ENCODE results near the gene GRPEL1.
"Not testable (repeated sequence)": the region's sequence is repeated elsewhere in the genome, so short reads cannot be mapped to it uniquely, and the experiment has no call there.

Gene GRPEL1

GRCh38 chr4:7089213-7089986 is 21.5 kb upstream of the GRPEL1 start:
- H3K9me3 ChIP-seq (ENCODE audit: control insufficient read depth, insufficient read depth, low read length): peaks cover 16% of the 10 kb centered on the region
- H3K36me3 ChIP-seq (ENCODE audit: control insufficient read depth, insufficient read depth, low read length): no peaks in the 10 kb centered on the region
- no peak overlapping the region for H3K27ac ChIP-seq (ENCODE audit: low read depth, low read length)
- peaks cover 78% of the 10 kb centered on the region for H3K27me3 ChIP-seq (ENCODE audit: control insufficient read depth, insufficient read depth, low read length)
- no peak overlapping the region for H3K9ac ChIP-seq (ENCODE audit: low read depth, low read length)
- no peaks in the 10 kb centered on the region for H3K4me1 ChIP-seq (ENCODE audit: control insufficient read depth, insufficient read depth, low read length)
- no peak overlapping the region for H3K4me3 ChIP-seq (ENCODE audit: low read depth, low read length)

- H3K9me3 ChIP-seq (ENCODE audit: control insufficient read depth, insufficient read depth, low read length): peaks cover 16% of the 10 kb centered on the region
- H3K36me3 ChIP-seq (ENCODE audit: control insufficient read depth, insufficient read depth, low read length): no peaks in the 10 kb centered on the region
- H3K4me1 ChIP-seq (ENCODE audit: control insufficient read depth, insufficient read depth, low read length): no peaks in the 10 kb centered on the region
- H3K9ac ChIP-seq (ENCODE audit: low read depth, low read length): no peak overlapping the region
- H3K4me3 ChIP-seq (ENCODE audit: low read depth, low read length): no peak overlapping the region
- H3K27ac ChIP-seq (ENCODE audit: low read depth, low read length): no peak overlapping the region
- H3K27me3 ChIP-seq (ENCODE audit: control insufficient read depth, insufficient read depth, low read length): peaks cover 69% of the 10 kb centered on the region
Observed at GRCh38 chr4:7087036-7087435, 19.2 kb upstream of the GRPEL1 start.

GRCh38 chr4:7086384-7086783 is 18.5 kb upstream of the GRPEL1 start:
- Histone ChIP-seq H3K9ac (ENCODE audit: low read depth, low read length) (no peak overlapping the region), H3K36me3 (ENCODE audit: control insufficient read depth, insufficient read depth, low read length) (no peaks in the 10 kb centered on the region), H3K4me3 (ENCODE audit: low read depth, low read length) (no peak overlapping the region), H3K27me3 (ENCODE audit: control insufficient read depth, insufficient read depth, low read length) (peaks cover 63% of the 10 kb centered on the region), H3K4me1 (ENCODE audit: control insufficient read depth, insufficient read depth, low read length) (no peaks in the 10 kb centered on the region), H3K9me3 (ENCODE audit: control insufficient read depth, insufficient read depth, low read length) (peaks cover 16% of the 10 kb centered on the region), H3K27ac (ENCODE audit: low read depth, low read length) (no peak overlapping the region)

GRCh38 chr4:7084564-7084961 is 16.7 kb upstream of the GRPEL1 start:
- H3K9me3 ChIP-seq (ENCODE audit: control insufficient read depth, insufficient read depth, low read length): peaks cover 16% of the 10 kb centered on the region
- H3K4me3 ChIP-seq (ENCODE audit: low read depth, low read length); H3K9ac ChIP-seq (ENCODE audit: low read depth, low read length); H3K27ac ChIP-seq (ENCODE audit: low read depth, low read length); H3K4me1 ChIP-seq (ENCODE audit: control insufficient read depth, insufficient read depth, low read length); H3K36me3 ChIP-seq (ENCODE audit: control insufficient read depth, insufficient read depth, low read length): not testable (repeated sequence)
- peaks cover 47% of the 10 kb centered on the region for H3K27me3 ChIP-seq (ENCODE audit: control insufficient read depth, insufficient read depth, low read length)

GRCh38 chr4:7083597-7084563 is 16.0 kb upstream of the GRPEL1 start:
- Histone ChIP-seq H3K4me1 (ENCODE audit: control insufficient read depth, insufficient read depth, low read length) (no peaks in the 10 kb centered on the region), H3K4me3 (ENCODE audit: low read depth, low read length) (no peak overlapping the region), H3K27me3 (ENCODE audit: control insufficient read depth, insufficient read depth, low read length) (peaks cover 40% of the 10 kb centered on the region), H3K27ac (ENCODE audit: low read depth, low read length) (no peak overlapping the region), H3K9ac (ENCODE audit: low read depth, low read length) (no peak overlapping the region), H3K9me3 (ENCODE audit: control insufficient read depth, insufficient read depth, low read length) (peaks cover 16% of the 10 kb centered on the region), H3K36me3 (ENCODE audit: control insufficient read depth, insufficient read depth, low read length) (no peaks in the 10 kb centered on the region)

- H3K9ac ChIP-seq (ENCODE audit: low read depth, low read length); H3K36me3 ChIP-seq (ENCODE audit: control insufficient read depth, insufficient read depth, low read length); H3K27ac ChIP-seq (ENCODE audit: low read depth, low read length); H3K4me1 ChIP-seq (ENCODE audit: control insufficient read depth, insufficient read depth, low read length); H3K4me3 ChIP-seq (ENCODE audit: low read depth, low read length); H3K9me3 ChIP-seq (ENCODE audit: control insufficient read depth, insufficient read depth, low read length): not testable (repeated sequence)
- H3K27me3 ChIP-seq (ENCODE audit: control insufficient read depth, insufficient read depth, low read length): peaks cover 16% of the 10 kb centered on the region
Observed at GRCh38 chr4:7079909-7080308, 12.0 kb upstream of the GRPEL1 start.

- not testable (repeated sequence) for H3K4me3 ChIP-seq (ENCODE audit: low read depth, low read length); H3K27ac ChIP-seq (ENCODE audit: low read depth, low read length); H3K4me1 ChIP-seq (ENCODE audit: control insufficient read depth, insufficient read depth, low read length); H3K9ac ChIP-seq (ENCODE audit: low read depth, low read length); H3K9me3 ChIP-seq (ENCODE audit: control insufficient read depth, insufficient read depth, low read length); H3K36me3 ChIP-seq (ENCODE audit: control insufficient read depth, insufficient read depth, low read length)
- H3K27me3 ChIP-seq (ENCODE audit: control insufficient read depth, insufficient read depth, low read length): peaks cover 13% of the 10 kb centered on the region
Observed at GRCh38 chr4:7079483-7079882, 11.6 kb upstream of the GRPEL1 start.

- H3K27me3 ChIP-seq (ENCODE audit: control insufficient read depth, insufficient read depth, low read length): peaks cover 1% of the 10 kb centered on the region; the same call in 1 of the 2 replicates
- H3K27ac ChIP-seq (ENCODE audit: low read depth, low read length): no peak overlapping the region
- no peaks in the 10 kb centered on the region for H3K9me3 ChIP-seq (ENCODE audit: control insufficient read depth, insufficient read depth, low read length)
- H3K36me3 ChIP-seq (ENCODE audit: control insufficient read depth, insufficient read depth, low read length): no peaks in the 10 kb centered on the region
- no peak overlapping the region for H3K9ac ChIP-seq (ENCODE audit: low read depth, low read length)
- H3K4me3 ChIP-seq (ENCODE audit: low read depth, low read length): no peak overlapping the region
- no peaks in the 10 kb centered on the region for H3K4me1 ChIP-seq (ENCODE audit: control insufficient read depth, insufficient read depth, low read length)
Observed at GRCh38 chr4:7078025-7078424, 10.2 kb upstream of the GRPEL1 start.

GRCh38 chr4:7077371-7077770 is 9.5 kb upstream of the GRPEL1 start:
- Histone ChIP-seq H3K4me1 (ENCODE audit: control insufficient read depth, insufficient read depth, low read length) (no peaks in the 10 kb centered on the region), H3K27me3 (ENCODE audit: control insufficient read depth, insufficient read depth, low read length) (no peaks in the 10 kb centered on the region), H3K4me3 (ENCODE audit: low read depth, low read length) (no peak overlapping the region), H3K36me3 (ENCODE audit: control insufficient read depth, insufficient read depth, low read length) (no peaks in the 10 kb centered on the region), H3K9me3 (ENCODE audit: control insufficient read depth, insufficient read depth, low read length) (no peaks in the 10 kb centered on the region), H3K27ac (ENCODE audit: low read depth, low read length) (no peak overlapping the region), H3K9ac (ENCODE audit: low read depth, low read length) (no peak overlapping the region)

GRCh38 chr4:7076696-7077082 is 8.8 kb upstream of the GRPEL1 start:
- H3K27me3 ChIP-seq (ENCODE audit: control insufficient read depth, insufficient read depth, low read length): no peaks in the 10 kb centered on the region
- H3K9me3 ChIP-seq (ENCODE audit: control insufficient read depth, insufficient read depth, low read length): no peaks in the 10 kb centered on the region
- H3K36me3 ChIP-seq (ENCODE audit: control insufficient read depth, insufficient read depth, low read length): no peaks in the 10 kb centered on the region
- no peak overlapping the region for H3K4me3 ChIP-seq (ENCODE audit: low read depth, low read length)
- no peaks in the 10 kb centered on the region for H3K4me1 ChIP-seq (ENCODE audit: control insufficient read depth, insufficient read depth, low read length)
- no peak overlapping the region for H3K9ac ChIP-seq (ENCODE audit: low read depth, low read length)
- no peak overlapping the region for H3K27ac ChIP-seq (ENCODE audit: low read depth, low read length)
